Right lobe of liver (tissue), 4 donors: ENCODE measurements around the gene C11orf65.

Experiments used
- POLR2A ChIP-seq: fragments of 450-650 bp; IDR thresholded peaks from one replicate; pipeline ENCODE4 v1.6.1; 2017; ENCODE audit warnings: antibody characterized with exemption, mild to moderate bottlenecking
- TF ChIP-seq, protein P1 (sequence below), 4 donors: fragments of 200-600 bp in 3 of 4; fragments of 450-650 bp in 1 of 4; IDR thresholded peaks; one replicate each; pipeline versions ENCODE4 v1.5.1 to v1.8.0; 2016 to 2022; ENCODE audit warnings: antibody characterized with exemption in 4 of 4, mild to moderate bottlenecking in 2 of 4
- donor health status: DM: no; HTN: no; CAD: no.
- donor health status: DM: no; HTN: no; CAD: no.
- donor health status: DM: no; HTN: yes; CAD: no.

- TF ChIP-seq, protein P1, sequence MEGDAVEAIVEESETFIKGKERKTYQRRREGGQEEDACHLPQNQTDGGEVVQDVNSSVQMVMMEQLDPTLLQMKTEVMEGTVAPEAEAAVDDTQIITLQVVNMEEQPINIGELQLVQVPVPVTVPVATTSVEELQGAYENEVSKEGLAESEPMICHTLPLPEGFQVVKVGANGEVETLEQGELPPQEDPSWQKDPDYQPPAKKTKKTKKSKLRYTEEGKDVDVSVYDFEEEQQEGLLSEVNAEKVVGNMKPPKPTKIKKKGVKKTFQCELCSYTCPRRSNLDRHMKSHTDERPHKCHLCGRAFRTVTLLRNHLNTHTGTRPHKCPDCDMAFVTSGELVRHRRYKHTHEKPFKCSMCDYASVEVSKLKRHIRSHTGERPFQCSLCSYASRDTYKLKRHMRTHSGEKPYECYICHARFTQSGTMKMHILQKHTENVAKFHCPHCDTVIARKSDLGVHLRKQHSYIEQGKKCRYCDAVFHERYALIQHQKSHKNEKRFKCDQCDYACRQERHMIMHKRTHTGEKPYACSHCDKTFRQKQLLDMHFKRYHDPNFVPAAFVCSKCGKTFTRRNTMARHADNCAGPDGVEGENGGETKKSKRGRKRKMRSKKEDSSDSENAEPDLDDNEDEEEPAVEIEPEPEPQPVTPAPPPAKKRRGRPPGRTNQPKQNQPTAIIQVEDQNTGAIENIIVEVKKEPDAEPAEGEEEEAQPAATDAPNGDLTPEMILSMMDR (IDR thresholded peaks at IDR 0.05), result no peak
- no peak for TF ChIP-seq POLR2A
Measured at GRCh38 chr11:108500721-108501120, 33.4 kb upstream of the C11orf65 start.
